Measurements from ENCODE around the gene AK9. TPM values are rescaled to one million over a fixed set of nuclear protein-coding genes. Genes with fewer than 3 reads are reported as not detected.

Gene AK9
- total RNA-seq, 1 experiment from 2014 or later = 1.7 TPM

DNA sequence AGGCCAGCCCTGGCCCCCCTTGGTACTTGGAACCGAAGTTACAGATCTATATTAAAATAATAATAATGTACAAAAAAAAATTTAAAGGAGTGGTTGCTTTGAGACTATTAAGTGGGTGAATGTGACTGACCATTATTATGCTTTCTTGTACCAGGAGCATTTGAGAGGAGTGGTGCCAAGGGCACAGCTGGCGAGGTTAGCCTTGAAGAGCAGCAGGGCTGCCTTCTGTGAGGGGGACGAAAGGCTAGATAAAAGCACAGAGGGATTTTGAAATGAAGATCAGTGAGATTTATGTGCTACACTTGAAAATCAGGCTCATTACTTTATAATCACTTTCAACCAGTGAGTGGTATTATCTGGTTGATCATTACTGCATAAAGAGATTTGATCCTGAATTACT, 48.7 kb upstream of the AK9 start:
- CTCF ChIA-PET = no interaction called here
- intact Hi-C loops (cut with micrococcal nuclease) = no loop called here
- H3K9ac ChIP-seq (ENCODE audit: low read length) = no peak overlapping the region
- TF ChIP-seq EZH2phosphoT487 (IDR thresholded peaks at IDR 0.05; ENCODE audit: borderline replicate concordance, low read length) (no peak), EZH2 (IDR thresholded peaks at IDR 0.05; ENCODE audit: low read length, unreplicated experiment) (no peak)
- TF ChIP-seq, protein P1, sequence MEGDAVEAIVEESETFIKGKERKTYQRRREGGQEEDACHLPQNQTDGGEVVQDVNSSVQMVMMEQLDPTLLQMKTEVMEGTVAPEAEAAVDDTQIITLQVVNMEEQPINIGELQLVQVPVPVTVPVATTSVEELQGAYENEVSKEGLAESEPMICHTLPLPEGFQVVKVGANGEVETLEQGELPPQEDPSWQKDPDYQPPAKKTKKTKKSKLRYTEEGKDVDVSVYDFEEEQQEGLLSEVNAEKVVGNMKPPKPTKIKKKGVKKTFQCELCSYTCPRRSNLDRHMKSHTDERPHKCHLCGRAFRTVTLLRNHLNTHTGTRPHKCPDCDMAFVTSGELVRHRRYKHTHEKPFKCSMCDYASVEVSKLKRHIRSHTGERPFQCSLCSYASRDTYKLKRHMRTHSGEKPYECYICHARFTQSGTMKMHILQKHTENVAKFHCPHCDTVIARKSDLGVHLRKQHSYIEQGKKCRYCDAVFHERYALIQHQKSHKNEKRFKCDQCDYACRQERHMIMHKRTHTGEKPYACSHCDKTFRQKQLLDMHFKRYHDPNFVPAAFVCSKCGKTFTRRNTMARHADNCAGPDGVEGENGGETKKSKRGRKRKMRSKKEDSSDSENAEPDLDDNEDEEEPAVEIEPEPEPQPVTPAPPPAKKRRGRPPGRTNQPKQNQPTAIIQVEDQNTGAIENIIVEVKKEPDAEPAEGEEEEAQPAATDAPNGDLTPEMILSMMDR (conservative IDR thresholded peaks at IDR 0.05; ENCODE audit: low read depth, low read length) = no peak
- H3K4me3 ChIP-seq (ENCODE audit: low read length) = no peak overlapping the region
- H3F3A ChIP-seq (ENCODE audit: low read length, unreplicated experiment) = no peaks in the 10 kb centered on the region
- DNase-seq = no peak
- no peak for ATAC-seq
- POLR2A ChIA-PET (ENCODE audit: unreplicated experiment) = no interaction called here
- peaks cover 10% of the 10 kb centered on the region for H3K4me1 ChIP-seq (ENCODE audit: insufficient read depth, low read length)
- H3K4me2 ChIP-seq (ENCODE audit: low read length) = no peak overlapping the region
- H3K9me2 ChIP-seq (replicated peaks; ENCODE audit: low read length) = no peaks in the 10 kb centered on the region
- H4K20me1 ChIP-seq (ENCODE audit: low read length) = no peaks in the 10 kb centered on the region
- no peaks in the 10 kb centered on the region for H3K79me2 ChIP-seq (ENCODE audit: low read length)
- no peaks in the 10 kb centered on the region for H3K9me3 ChIP-seq (ENCODE audit: low read length)
- no TSS peak for BruUV-seq (replicated peaks)
- H3K36me3 ChIP-seq (ENCODE audit: low read depth, low read length) = no peaks in the 10 kb centered on the region
- H3K27me3 ChIP-seq (ENCODE audit: low read length) = no peaks in the 10 kb centered on the region
- no peak overlapping the region for H3K27ac ChIP-seq (ENCODE audit: low read length)
- no peak overlapping the region for H2AFZ ChIP-seq (ENCODE audit: low read length)

DNA sequence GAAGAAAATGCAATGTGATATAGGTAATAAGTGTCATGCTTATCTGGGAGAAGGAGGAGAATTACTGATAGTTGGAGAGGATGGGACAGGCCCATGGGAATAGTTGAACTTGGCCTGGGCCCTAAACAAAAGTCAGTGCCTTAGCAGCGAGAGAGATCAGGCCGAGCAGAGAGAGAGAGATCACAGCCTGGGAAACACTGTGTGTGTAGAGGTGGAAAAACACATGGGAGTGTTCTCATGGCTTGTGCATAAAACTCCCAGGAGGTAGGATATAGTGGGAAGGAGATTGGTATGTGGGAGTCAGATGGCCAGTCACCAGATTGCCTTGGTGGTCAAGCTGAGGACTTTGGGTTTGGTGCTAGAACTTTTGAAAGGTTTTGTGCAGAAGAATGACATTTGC, 47.7 kb upstream of the AK9 start:
- H3K79me2 ChIP-seq (ENCODE audit: low read length) = no peaks in the 10 kb centered on the region
- peaks cover 3% of the 10 kb centered on the region; the same call in 1 of the 2 replicates for H3K4me1 ChIP-seq (ENCODE audit: insufficient read depth, low read length)
- DNase-seq = no peak
- CTCF ChIA-PET = no interaction called here
- no peak overlapping the region for H3K27ac ChIP-seq (ENCODE audit: low read length)
- H3K27me3 ChIP-seq (ENCODE audit: low read length) = no peaks in the 10 kb centered on the region
- no peaks in the 10 kb centered on the region for H3K9me2 ChIP-seq (replicated peaks; ENCODE audit: low read length)
- no peaks in the 10 kb centered on the region for H4K20me1 ChIP-seq (ENCODE audit: low read length)
- H2AFZ ChIP-seq (ENCODE audit: low read length) = no peak overlapping the region
- POLR2A ChIA-PET (ENCODE audit: unreplicated experiment) = no interaction called here
- H3K4me3 ChIP-seq (ENCODE audit: low read length) = no peak overlapping the region
- H3K4me2 ChIP-seq (ENCODE audit: low read length) = no peak overlapping the region
- H3K9me3 ChIP-seq (ENCODE audit: low read length) = no peaks in the 10 kb centered on the region
- no TSS peak for BruUV-seq (replicated peaks)
- no peaks in the 10 kb centered on the region for H3K36me3 ChIP-seq (ENCODE audit: low read depth, low read length)
- no peak overlapping the region for H3K9ac ChIP-seq (ENCODE audit: low read length)
- no peak for TF ChIP-seq EZH2 (IDR thresholded peaks at IDR 0.05; ENCODE audit: low read length, unreplicated experiment)
- TF ChIP-seq EZH2phosphoT487 (IDR thresholded peaks at IDR 0.05; ENCODE audit: borderline replicate concordance, low read length) = no peak
- TF ChIP-seq, protein P1 (conservative IDR thresholded peaks at IDR 0.05; ENCODE audit: low read depth, low read length) = no peak
- H3F3A ChIP-seq (ENCODE audit: low read length, unreplicated experiment) = no peaks in the 10 kb centered on the region
- ATAC-seq = no peak
- intact Hi-C loops (cut with micrococcal nuclease) = no loop called here

DNA sequence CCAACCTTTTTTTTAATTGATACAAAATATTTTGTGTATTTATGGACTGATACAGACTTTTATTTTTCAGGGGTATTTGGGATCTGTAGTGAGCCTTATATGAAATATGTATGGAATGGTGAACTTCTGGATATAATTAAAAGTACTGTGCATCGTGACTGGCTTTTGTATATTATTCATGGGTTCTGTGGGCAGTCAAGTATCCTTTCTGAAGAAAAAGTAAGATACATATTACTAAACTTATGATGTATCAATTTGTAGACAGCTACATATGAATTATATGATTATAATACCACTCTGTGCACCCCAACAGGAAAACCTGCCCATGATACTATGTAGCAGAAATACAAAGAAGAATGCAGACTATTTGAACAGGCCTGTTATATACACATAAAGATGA, 47.3 kb upstream of the AK9 start:
- BruUV-seq (replicated peaks) = no TSS peak
- no peak for DNase-seq
- H3K27ac ChIP-seq (ENCODE audit: low read length) = no peak overlapping the region
- H2AFZ ChIP-seq (ENCODE audit: low read length) = no peak overlapping the region
- POLR2A ChIA-PET (ENCODE audit: unreplicated experiment) = no interaction called here
- H3K4me3 ChIP-seq (ENCODE audit: low read length) = no peak overlapping the region
- no peak for ATAC-seq
- H3K9me2 ChIP-seq (replicated peaks; ENCODE audit: low read length) = no peaks in the 10 kb centered on the region
- CTCF ChIA-PET = no interaction called here
- no peak overlapping the region for H3K9ac ChIP-seq (ENCODE audit: low read length)
- no peaks in the 10 kb centered on the region for H3K79me2 ChIP-seq (ENCODE audit: low read length)
- H3K36me3 ChIP-seq (ENCODE audit: low read depth, low read length) = no peaks in the 10 kb centered on the region
- H3F3A ChIP-seq (ENCODE audit: low read length, unreplicated experiment) = no peaks in the 10 kb centered on the region
- H3K4me2 ChIP-seq (ENCODE audit: low read length) = no peak overlapping the region
- H3K4me1 ChIP-seq (ENCODE audit: insufficient read depth, low read length) = no peaks in the 10 kb centered on the region
- no peaks in the 10 kb centered on the region for H3K27me3 ChIP-seq (ENCODE audit: low read length)
- intact Hi-C loops (cut with micrococcal nuclease) = no loop called here
- H3K9me3 ChIP-seq (ENCODE audit: low read length) = no peaks in the 10 kb centered on the region
- H4K20me1 ChIP-seq (ENCODE audit: low read length) = no peaks in the 10 kb centered on the region
- TF ChIP-seq EZH2 (IDR thresholded peaks at IDR 0.05; ENCODE audit: low read length, unreplicated experiment) (no peak), EZH2phosphoT487 (IDR thresholded peaks at IDR 0.05; ENCODE audit: borderline replicate concordance, low read length) (no peak)
- TF ChIP-seq, protein P1 (conservative IDR thresholded peaks at IDR 0.05; ENCODE audit: low read depth, low read length) = no peak

All from PC-3 (cell line).